WTC11 (cell line): ENCODE results near the gene CTRL. TPM values are rescaled to one million over a fixed set of nuclear protein-coding genes. Genes with fewer than 3 reads are reported as not detected.

ENCODE experiments used
- ATAC-seq: fragments of 200-7000 bp; cut with Tn5 transposase; 2 replicates; pipeline ENCODE4 v1.10.0; 2021; ENCODE audit warnings: mild to moderate bottlenecking, moderate library complexity
- CTCF ChIA-PET: fragments of 300-600 bp; sonication (Branson Sonifier 250); formaldehyde crosslinking; loops from one replicate; lab custom pipeline; 2021; ENCODE audit warnings: antibody characterized with exemption; lab: Charles Lee
- POLR2A ChIA-PET: fragments of 350-600 bp; sonication (Branson Sonifier 250); formaldehyde crosslinking; loops from one replicate; lab custom pipeline; 2021; ENCODE audit warnings: antibody characterized with exemption; lab: Charles Lee
- DNase-seq: peaks from one replicate; pipeline ENCODE4 v3.0.0; 2021; ENCODE audit warnings: low spot score
- H3K27ac Mint-ChIP-seq: 2 replicates; pipeline ENCODE4 v1.8.0; 2021; ENCODE audit warnings: mixed read lengths
- H3K27me3 Mint-ChIP-seq: 2 replicates; pipeline ENCODE4 v1.8.0; 2021; ENCODE audit warnings: low read depth, mild to moderate bottlenecking, moderate library complexity, mixed read lengths
- H3K36me3 Mint-ChIP-seq: 2 replicates; pipeline ENCODE4 v1.8.0; 2021; ENCODE audit warnings: mixed read lengths
- H3K4me1 Mint-ChIP-seq: 2 replicates; pipeline ENCODE4 v1.8.0; 2022; ENCODE audit warnings: mixed read lengths
- H3K4me3 Mint-ChIP-seq: 2 replicates; pipeline ENCODE4 v1.8.0; 2021; ENCODE audit warnings: mild to moderate bottlenecking, moderate library complexity, mixed read lengths
- H3K9me3 Mint-ChIP-seq: 2 replicates; pipeline ENCODE4 v1.8.0; 2021; ENCODE audit warnings: mixed read lengths
- AFF4 ChIP-seq: sonication (generic); formaldehyde crosslinking; IDR thresholded peaks from 2 replicates; pipeline ENCODE4 v1.8.1; 2023; ENCODE audit warnings: mild to moderate bottlenecking, missing genetic modification reagents, borderline replicate concordance
- AR ChIP-seq: fragments of 250-450 bp; sonication (Bioruptor Pico); IDR thresholded peaks from 2 replicates; pipeline ENCODE4 v1.9.0; 2021; ENCODE audit warnings: mild to moderate bottlenecking
- CBFB ChIP-seq: sonication (generic); formaldehyde crosslinking; IDR thresholded peaks from 2 replicates; pipeline ENCODE4 v1.8.1; 2022; ENCODE audit warnings: mild to moderate bottlenecking, low read depth, missing genetic modification reagents
- CTCF ChIP-seq: fragments of 200-600 bp; IDR thresholded peaks from 2 replicates; pipeline ENCODE4 v1.8.0; 2022; ENCODE audit warnings: antibody characterized with exemption
- E2F1 ChIP-seq: sonication (generic); formaldehyde crosslinking; IDR thresholded peaks from 2 replicates; pipeline ENCODE4 v1.8.0; 2022; ENCODE audit warnings: mild to moderate bottlenecking, missing genetic modification reagents
- FOXP1 ChIP-seq: sonication (generic); formaldehyde crosslinking; IDR thresholded peaks from 2 replicates; pipeline ENCODE4 v1.8.0; 2022; ENCODE audit warnings: missing genetic modification reagents, mild to moderate bottlenecking, moderate library complexity, borderline replicate concordance
- IRF1 ChIP-seq: sonication (generic); formaldehyde crosslinking; IDR thresholded peaks from 2 replicates; pipeline ENCODE4 v1.8.0; 2023; ENCODE audit warnings: missing genetic modification reagents
- IRF2 ChIP-seq: sonication (generic); formaldehyde crosslinking; IDR thresholded peaks from 2 replicates; pipeline ENCODE4 v1.8.0; 2022; ENCODE audit warnings: low read depth, missing genetic modification reagents, borderline replicate concordance
- JUN ChIP-seq: sonication (generic); formaldehyde crosslinking; IDR thresholded peaks from 2 replicates; pipeline ENCODE4 v1.8.0; 2023; ENCODE audit warnings: mild to moderate bottlenecking, missing genetic modification reagents
- KAT7 ChIP-seq: sonication (generic); formaldehyde crosslinking; IDR thresholded peaks from 2 replicates; pipeline ENCODE4 v1.8.1; 2023; ENCODE audit warnings: missing genetic modification reagents, mild to moderate bottlenecking, borderline replicate concordance
- MAX ChIP-seq: sonication (generic); formaldehyde crosslinking; IDR thresholded peaks from 2 replicates; pipeline ENCODE4 v1.8.0; 2022; ENCODE audit warnings: mild to moderate bottlenecking, missing genetic modification reagents
- MXD4 ChIP-seq: fragments of 250-450 bp; sonication (Bioruptor Pico); IDR thresholded peaks from 2 replicates; pipeline ENCODE4 v1.8.0; 2021; ENCODE audit warnings: mild to moderate bottlenecking, moderate library complexity, borderline replicate concordance
- NFYB ChIP-seq: sonication (generic); formaldehyde crosslinking; conservative IDR thresholded peaks from 2 replicates; pipeline ENCODE4 v1.8.0; 2022; ENCODE audit warnings: low read depth, missing genetic modification reagents
- OVOL2 ChIP-seq: fragments of 250-450 bp; sonication (Bioruptor Pico); IDR thresholded peaks from 2 replicates; pipeline ENCODE4 v1.9.0; 2021; ENCODE audit warnings: mild to moderate bottlenecking, borderline replicate concordance
- PREB ChIP-seq: sonication (generic); formaldehyde crosslinking; IDR thresholded peaks from 2 replicates; pipeline ENCODE4 v1.8.1; 2022; ENCODE audit warnings: mild to moderate bottlenecking, missing genetic modification reagents, moderate library complexity, borderline replicate concordance
- SMAD3 ChIP-seq: sonication (generic); formaldehyde crosslinking; IDR thresholded peaks from 2 replicates; pipeline ENCODE4 v1.8.0; 2022; ENCODE audit warnings: missing genetic modification reagents, mild to moderate bottlenecking, borderline replicate concordance
- STAT6 ChIP-seq: sonication (generic); formaldehyde crosslinking; conservative IDR thresholded peaks from 2 replicates; pipeline ENCODE4 v1.8.1; 2023; ENCODE audit warnings: mild to moderate bottlenecking, low read depth, missing genetic modification reagents, moderate library complexity
- TCF7 ChIP-seq: sonication (generic); formaldehyde crosslinking; IDR thresholded peaks from 2 replicates; pipeline ENCODE4 v1.8.0; 2022; ENCODE audit warnings: mild to moderate bottlenecking, low read depth, missing genetic modification reagents, moderate library complexity
- ZNF317 ChIP-seq: sonication (generic); formaldehyde crosslinking; IDR thresholded peaks from 2 replicates; pipeline ENCODE4 v1.8.1; 2023; ENCODE audit warnings: low read depth, mild to moderate bottlenecking, moderate library complexity, missing genetic modification reagents, borderline replicate concordance
- total RNA-seq: library from RNA; stranded (reverse); gene quantifications from 3 replicates; pipeline ENCODE4 v1.2.3, GENCODE V29; 2021

The CTRL gene
- total RNA-seq, 1 experiment from 2014 or later, result 2.8 TPM

- Mint-ChIP-seq H3K27ac (no peak overlapping the region), H3K27me3 (no peaks in the 10 kb centered on the region), H3K4me3 (no peak overlapping the region), H3K36me3 (peaks cover 57% of the 10 kb centered on the region), H3K4me1 (peaks cover 11% of the 10 kb centered on the region), H3K9me3 (no peaks in the 10 kb centered on the region)
- no peak for ATAC-seq
- ChIA-PET POLR2A (no interaction called here), CTCF (no interaction called here)
- no peak for DNase-seq
- TF ChIP-seq TCF7 (CRISPR knock-in tag) (no peak), IRF1 (CRISPR knock-in tag) (no peak), KAT7 (CRISPR knock-in tag) (no peak), MAX (no peak), PREB (CRISPR knock-in tag) (no peak), AFF4 (no peak), E2F1 (CRISPR knock-in tag) (no peak), FOXP1 (CRISPR knock-in tag) (no peak)
Measured at GRCh38 chr16:67880584-67880983, 51.1 kb downstream of the CTRL start.

- Mint-ChIP-seq H3K36me3 (peaks cover 57% of the 10 kb centered on the region), H3K4me3 (no peak overlapping the region), H3K27me3 (no peaks in the 10 kb centered on the region), H3K27ac (no peak overlapping the region), H3K4me1 (peaks cover 8% of the 10 kb centered on the region), H3K9me3 (no peaks in the 10 kb centered on the region)
- no peak for DNase-seq
- no peak for ATAC-seq
- POLR2A ChIA-PET, result no interaction called here
- CTCF ChIA-PET, result no interaction called here
- no peak for TF ChIP-seq CTCF
- no peak for TF ChIP-seq ZNF317 (CRISPR knock-in tag)
- TF ChIP-seq STAT6 (CRISPR knock-in tag), result no peak
- TF ChIP-seq MXD4 (CRISPR knock-in tag), result no peak
- no peak for TF ChIP-seq E2F1 (CRISPR knock-in tag)
- no peak for TF ChIP-seq OVOL2 (CRISPR knock-in tag)
- no peak for TF ChIP-seq CBFB
- no peak for TF ChIP-seq SMAD3 (CRISPR knock-in tag)
- TF ChIP-seq NFYB, result no peak
- TF ChIP-seq JUN (CRISPR knock-in tag), result no peak
- TF ChIP-seq IRF2 (CRISPR knock-in tag), result no peak
- no peak for TF ChIP-seq AR
Measured at GRCh38 chr16:67879936-67880335, 51.7 kb downstream of the CTRL start.
